Psoas muscle (tissue), 8 donors: ENCODE data around the gene CLDN14. TPM values are rescaled to one million over a fixed set of nuclear protein-coding genes. Genes with fewer than 3 reads are reported as not detected.
A peak's percentile ranks its signal among the peaks of the same experiment; 100 is the strongest.

Experiments used
- ATAC-seq, 4 donors: fragments of 200-7000 bp; cut with Tn5 transposase; one replicate each; pipeline ENCODE4 v1.9.1; 2020; ENCODE audit warnings: moderate library complexity in 3 of 4, mild to moderate bottlenecking in 2 of 4
- DNase-seq, 2 donors: peaks; one replicate each; pipeline ENCODE4 v3.0.0-alpha.2; 2020
- H3K27ac ChIP-seq: fragments of 200-600 bp; one replicate; pipeline ENCODE4 v1.8.0; 2022
- H3K27me3 ChIP-seq, 3 donors: fragments of 200-600 bp in 1 of 3; one replicate each; pipeline versions ENCODE4 v1.6.1 to v1.8.0; 2013 to 2022; ENCODE audit warnings: low read length in 2 of 3, mild to moderate bottlenecking in 2 of 3, moderate library complexity in 1 of 3; ENCODE audit not compliant: insufficient read depth in 3 of 3
- H3K36me3 ChIP-seq, 2 donors: fragments of 200-600 bp in 1 of 2; one replicate each; pipeline versions ENCODE4 v1.6.1 to v1.8.0; 2013 to 2022; ENCODE audit warnings: low read depth in 1 of 2, mild to moderate bottlenecking in 1 of 2, moderate library complexity in 1 of 2; ENCODE audit not compliant: insufficient read depth in 1 of 2
- H3K4me1 ChIP-seq: fragments of 200-600 bp; one replicate; pipeline ENCODE4 v1.8.0; 2022
- H3K4me3 ChIP-seq: fragments of 200-600 bp; one replicate; pipeline ENCODE4 v1.8.0; 2022; ENCODE audit warnings: mild to moderate bottlenecking
- H3K9me3 ChIP-seq: fragments of 200-600 bp; one replicate; pipeline ENCODE4 v1.8.0; 2022
- WGBS, 3 donors: extraction: QIAGEN DNeasy Blood & Tissue Kit; methylation state at CpG; one replicate each; pipeline versions ENCODE4 v1.1.6 to v1.1.7; 2013; 5-methylcytosine and 5-hydroxymethylcytosine counted together
- intact Hi-C, 2 donors: fragments of 100-400 bp; cut with DNase I; formaldehyde crosslinking; loops; one replicate each; pipeline versions ENCODE4 v1.11.0 to v1.14.2; 2022
- polyA plus RNA-seq, 3 donors: library from polyadenylated mRNA; stranded (reverse); fragments of 200-250 nt; gene quantifications; one replicate each; pipeline ENCODE4 v1.2.3, GENCODE V29; 2013
- total RNA-seq, 4 donors: library from RNA; stranded (reverse); fragmentation: NEBNext Ultra II Directional in 2 of 4; extraction: Animal tissue kit (Norgen Biotek cat#: 25700) in 2 of 4; gene quantifications; one replicate each; pipeline versions ENCODE4 v1.2.1 to v1.2.4, GENCODE V29; 2021 to 2023
- TF ChIP-seq, protein P1 (sequence below): fragments of 200-600 bp; IDR thresholded peaks from one replicate; pipeline ENCODE4 v1.8.0; 2022; ENCODE audit warnings: antibody characterized with exemption
- donor health status: healthy with polysubstance abuse.
- donor health status: DM: no; HTN: no; CAD: no; lungs with moderate emphysema.
- donor health status: Bipolar disorder and iron deficiency.
- donor health status: healthy.
- donor health status: DM: yes; HTN: yes; CAD: no.
- donor health status: DM: no; HTN: no; CAD: no.
- donor health status: DM: no; HTN: no; CAD: no.
- donor health status: DM: yes; HTN: yes; CAD: no.

The CLDN14 gene
- total and polyA plus RNA-seq, 7 donors: 0.04 to 0.31 (median 0.07) TPM; not detected in 4

GRCh38 chr21:36423771-36424433, 56.0 kb downstream of the CLDN14 start:
- ATAC-seq (no peak), DNase-seq (no peak)
- intact Hi-C loops: loop anchor here in 1 of 2 donors (5.0 to 10.0 kb wide), 3 partner anchors 163 to 501 kb away; partner anchors contain the start of gene SIM2
- 87 to 90% (median 88%) methylated on average over 12 of the region's 12 CpGs for WGBS, 3 donors
- H3K36me3 ChIP-seq: no peaks in the 10 kb centered on the region
- TF ChIP-seq, protein P1, sequence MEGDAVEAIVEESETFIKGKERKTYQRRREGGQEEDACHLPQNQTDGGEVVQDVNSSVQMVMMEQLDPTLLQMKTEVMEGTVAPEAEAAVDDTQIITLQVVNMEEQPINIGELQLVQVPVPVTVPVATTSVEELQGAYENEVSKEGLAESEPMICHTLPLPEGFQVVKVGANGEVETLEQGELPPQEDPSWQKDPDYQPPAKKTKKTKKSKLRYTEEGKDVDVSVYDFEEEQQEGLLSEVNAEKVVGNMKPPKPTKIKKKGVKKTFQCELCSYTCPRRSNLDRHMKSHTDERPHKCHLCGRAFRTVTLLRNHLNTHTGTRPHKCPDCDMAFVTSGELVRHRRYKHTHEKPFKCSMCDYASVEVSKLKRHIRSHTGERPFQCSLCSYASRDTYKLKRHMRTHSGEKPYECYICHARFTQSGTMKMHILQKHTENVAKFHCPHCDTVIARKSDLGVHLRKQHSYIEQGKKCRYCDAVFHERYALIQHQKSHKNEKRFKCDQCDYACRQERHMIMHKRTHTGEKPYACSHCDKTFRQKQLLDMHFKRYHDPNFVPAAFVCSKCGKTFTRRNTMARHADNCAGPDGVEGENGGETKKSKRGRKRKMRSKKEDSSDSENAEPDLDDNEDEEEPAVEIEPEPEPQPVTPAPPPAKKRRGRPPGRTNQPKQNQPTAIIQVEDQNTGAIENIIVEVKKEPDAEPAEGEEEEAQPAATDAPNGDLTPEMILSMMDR: no peak
- H3K27me3 ChIP-seq: no peaks in the 10 kb centered on the region
- H3K27ac ChIP-seq: no peak overlapping the region
- no peak overlapping the region for H3K4me3 ChIP-seq
- peaks cover 4% of the 10 kb centered on the region for H3K4me1 ChIP-seq
- H3K9me3 ChIP-seq: no peaks in the 10 kb centered on the region

DNA sequence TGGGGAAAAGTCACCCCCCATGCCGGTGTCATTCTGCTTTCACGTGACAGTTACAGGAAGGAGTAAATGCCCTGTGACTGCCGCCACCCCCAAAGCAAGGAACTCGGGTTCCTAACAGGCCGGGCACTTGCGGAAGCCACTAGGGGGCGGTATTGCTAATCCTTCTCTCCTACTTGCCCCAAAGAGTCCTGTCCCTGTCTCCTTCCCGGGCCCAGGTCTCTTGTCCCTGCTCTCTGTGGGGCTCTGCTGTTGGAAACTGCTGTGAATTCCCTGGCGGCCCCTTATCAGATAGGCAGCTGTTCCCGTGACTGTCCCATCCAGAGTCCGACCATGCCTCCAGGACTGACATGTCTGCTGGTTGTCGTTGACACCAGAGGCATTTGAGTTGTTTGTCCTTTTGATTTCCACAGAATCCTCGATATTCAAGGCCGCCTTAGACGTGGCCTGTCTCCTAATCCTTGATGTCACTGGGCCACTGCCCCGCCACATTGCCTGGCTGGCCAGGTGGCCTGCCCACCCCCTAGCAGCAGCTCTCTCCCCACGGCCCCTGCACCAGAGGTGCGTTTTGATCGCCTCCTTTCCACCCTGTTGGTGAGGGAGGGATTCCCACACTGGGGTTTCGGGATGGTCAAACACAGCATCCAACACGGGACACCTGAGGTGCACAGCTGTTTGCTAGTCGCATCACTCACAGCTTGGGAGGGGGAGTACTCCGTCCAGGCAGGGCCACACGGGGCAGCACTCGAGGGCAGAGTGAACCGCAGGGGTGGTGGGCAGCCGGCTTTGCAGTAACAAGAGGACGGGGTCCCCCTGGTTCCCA, 57.4 kb downstream of the CLDN14 start:
- intact Hi-C loops: loop anchor here in 1 of 2 donors (5.0 to 10.0 kb wide), 3 partner anchors 165 to 502 kb away; partner anchors contain the start of gene SIM2
- ATAC-seq: peak; percentile 28 to 59 (median 42)
- TF ChIP-seq, protein P1: peak; percentile 55
- peak; percentile 43 to 62 for DNase-seq
- peaks cover 0 to 5% of the 10 kb centered on the region in 2 donors for H3K36me3 ChIP-seq
- H3K4me1 ChIP-seq: no peaks in the 10 kb centered on the region
- no peak overlapping the region for H3K27ac ChIP-seq
- H3K27me3 ChIP-seq: no peaks in the 10 kb centered on the region
- WGBS, 3 donors: 67 to 68% (median 67%) methylated on average over 27 to 28 of the region's 28 CpGs
- H3K9me3 ChIP-seq: no peaks in the 10 kb centered on the region
- no peak overlapping the region for H3K4me3 ChIP-seq

- DNase-seq (no peak), ATAC-seq (no peak)
- no peaks in the 10 kb centered on the region for H3K27me3 ChIP-seq
- TF ChIP-seq, protein P1: no peak
- 87 to 93% (median 92%) methylated on average over 18 of the region's 18 CpGs for WGBS, 3 donors
- intact Hi-C loops: loop anchor here (2.0 to 10.0 kb wide), 4 partner anchors 167 to 504 kb away; partner anchors contain the start of gene SIM2 (in 1 of the 2)
- H3K4me3 ChIP-seq: no peak overlapping the region
- no peaks in the 10 kb centered on the region for H3K4me1 ChIP-seq
- no peaks in the 10 kb centered on the region for H3K9me3 ChIP-seq
- H3K27ac ChIP-seq: no peak overlapping the region
- peaks cover 0 to 22% of the 10 kb centered on the region in 2 donors for H3K36me3 ChIP-seq
Measured at GRCh38 chr21:36420571-36421339, 59.2 kb downstream of the CLDN14 start.

- Histone ChIP-seq H3K4me1 (no peaks in the 10 kb centered on the region), H3K4me3 (no peak overlapping the region), H3K27ac (no peak overlapping the region), H3K36me3 (peaks cover 0 to 30% of the 10 kb centered on the region in 2 donors), H3K9me3 (no peaks in the 10 kb centered on the region), H3K27me3 (no peaks in the 10 kb centered on the region)
- ATAC-seq (peak; percentile 88 to 95 (median 92)), DNase-seq (peak; percentile 84 to 89)
- TF ChIP-seq, protein P1: peak; percentile 87
- 7 to 14% (median 8%) methylated on average over 8 of the region's 8 CpGs for WGBS, 3 donors
- intact Hi-C loops: loop anchor here (2.0 to 10.0 kb wide), 5 partner anchors 167 to 507 kb away; partner anchors contain the start of gene SIM2 (in 1 of the 2)
Measured at GRCh38 chr21:36419996-36420395, 59.9 kb downstream of the CLDN14 start.
